Activated gamma-delta T cell treated with anti-CD3 and anti-CD28 coated beads, Interleukin-2, amount 50 U/mL, for 16 hours (primary cell): ENCODE measurements around the gene CYP3A7.
"Not testable (repeated sequence)": the region's sequence is repeated elsewhere in the genome, so short reads cannot be mapped to it uniquely, and the experiment has no call there.

Experiments
- DNase-seq: peaks from one replicate; pipeline ENCODE4 v3.0.0-alpha.2; 2020; ENCODE audit warnings: low read depth

Gene CYP3A7

GRCh38 chr7:99741441-99741795 is 6.4 kb upstream of the CYP3A7 start:
- no peak for DNase-seq

GRCh38 chr7:99740573-99741440 is 5.8 kb upstream of the CYP3A7 start:
- no peak for DNase-seq

- no peak for DNase-seq
These were observed 4.9 kb upstream of the CYP3A7 start for GRCh38 chr7:99739699-99740572.

- no peak for DNase-seq
These were observed 2.7 kb upstream of the CYP3A7 start for GRCh38 chr7:99737726-99738125.

GRCh38 chr7:99736667-99737066 is 1.7 kb upstream of the CYP3A7 start:
- not testable (repeated sequence) for DNase-seq

GRCh38 chr7:99733448-99733847 is 1.5 kb downstream of the CYP3A7 start:
- no peak for DNase-seq

GRCh38 chr7:99733003-99733402 is 2.0 kb downstream of the CYP3A7 start:
- DNase-seq, result no peak

GRCh38 chr7:99731638-99732374 is 3.2 kb downstream of the CYP3A7 start:
- no peak for DNase-seq

GRCh38 chr7:99730992-99731391 is 4.0 kb downstream of the CYP3A7 start:
- no peak for DNase-seq

- no peak for DNase-seq
These were observed 4.7 kb downstream of the CYP3A7 start for GRCh38 chr7:99730238-99730810.

- DNase-seq, result no peak
These were observed 5.3 kb downstream of the CYP3A7 start for GRCh38 chr7:99729486-99730237.

- no peak for DNase-seq
These were observed 6.4 kb downstream of the CYP3A7 start for GRCh38 chr7:99728615-99729014.

- not testable (repeated sequence) for DNase-seq
These were observed 11.8 kb downstream of the CYP3A7 start for GRCh38 chr7:99723201-99723600.

GRCh38 chr7:99720800-99721595 is 14.0 kb downstream of the CYP3A7 start:
- no peak for DNase-seq

- no peak for DNase-seq
These were observed 14.8 kb downstream of the CYP3A7 start for GRCh38 chr7:99719996-99720769.

GRCh38 chr7:99713995-99714570 is 20.9 kb downstream of the CYP3A7 start:
- no peak for DNase-seq

- DNase-seq, result no peak
These were observed 25.0 kb downstream of the CYP3A7 start for GRCh38 chr7:99709838-99710578.

GRCh38 chr7:99709260-99709659 is 25.7 kb downstream of the CYP3A7 start:
- DNase-seq, result no peak

GRCh38 chr7:99707096-99707495 is 27.9 kb downstream of the CYP3A7 start:
- DNase-seq, result no peak
